ENCODE data around the gene ARMC3.

ARMC3 gene

GRCh38 chr10:22986771-22987542, 59.1 kb downstream of the ARMC3 start:
- no peak for DNase-seq (ENCODE audit: low read depth)
- H3K4me3 ChIP-seq (ENCODE audit: low read depth, low read length) = no peak overlapping the region

- no peak overlapping the region for H3K4me3 ChIP-seq (ENCODE audit: low read depth, low read length)
- no peak for DNase-seq (ENCODE audit: low read depth)
Measured at GRCh38 chr10:22988581-22989360, 60.9 kb downstream of the ARMC3 start.

GRCh38 chr10:22990443-22990842, 62.6 kb downstream of the ARMC3 start:
- H3K4me3 ChIP-seq (ENCODE audit: low read depth, low read length) = no peak overlapping the region
- DNase-seq (ENCODE audit: low read depth) = no peak

GRCh38 chr10:22992075-22992474, 64.2 kb downstream of the ARMC3 start:
- H3K4me3 ChIP-seq (ENCODE audit: low read depth, low read length) = no peak overlapping the region
- DNase-seq (ENCODE audit: low read depth) = no peak

GRCh38 chr10:22992621-22993020, 64.8 kb downstream of the ARMC3 start:
- no peak for DNase-seq (ENCODE audit: low read depth)
- H3K4me3 ChIP-seq (ENCODE audit: low read depth, low read length) = no peak overlapping the region

GRCh38 chr10:22993314-22993713, 65.5 kb downstream of the ARMC3 start:
- H3K4me3 ChIP-seq (ENCODE audit: low read depth, low read length) = no peak overlapping the region
- no peak for DNase-seq (ENCODE audit: low read depth)

GRCh38 chr10:22997096-22997495, 69.2 kb downstream of the ARMC3 start:
- no peak overlapping the region for H3K4me3 ChIP-seq (ENCODE audit: low read depth, low read length)
- DNase-seq (ENCODE audit: low read depth) = peak; percentile 26

- no peak for DNase-seq (ENCODE audit: low read depth)
- no peak overlapping the region for H3K4me3 ChIP-seq (ENCODE audit: low read depth, low read length)
Measured at GRCh38 chr10:22998091-22998490, 70.2 kb downstream of the ARMC3 start.

- DNase-seq (ENCODE audit: low read depth) = no peak
Measured at GRCh38 chr10:22999942-23000341, 72.1 kb downstream of the ARMC3 start.

GRCh38 chr10:23001901-23002516, 74.2 kb downstream of the ARMC3 start:
- no peak for DNase-seq (ENCODE audit: low read depth)
- no peak overlapping the region for H3K4me3 ChIP-seq (ENCODE audit: low read depth, low read length)

More at GRCh38 chr10:22999942-23000341, 72.1 kb downstream of the ARMC3 start:
- no peak overlapping the region for H3K4me3 ChIP-seq (ENCODE audit: low read depth, low read length)

- no peak for DNase-seq (ENCODE audit: low read depth)
- H3K4me3 ChIP-seq (ENCODE audit: low read depth, low read length) = no peak overlapping the region
Measured at GRCh38 chr10:23005150-23005549, 77.3 kb downstream of the ARMC3 start.

GRCh38 chr10:23013581-23014335, 85.9 kb downstream of the ARMC3 start:
- no peak overlapping the region for H3K4me3 ChIP-seq (ENCODE audit: low read depth, low read length)
- DNase-seq (ENCODE audit: low read depth) = no peak

- no peak overlapping the region for H3K4me3 ChIP-seq (ENCODE audit: low read depth, low read length)
- no peak for DNase-seq (ENCODE audit: low read depth)
Measured at GRCh38 chr10:23015021-23015707, 87.3 kb downstream of the ARMC3 start.

- H3K4me3 ChIP-seq (ENCODE audit: low read depth, low read length) = no peak overlapping the region
- no peak for DNase-seq (ENCODE audit: low read depth)
Measured at GRCh38 chr10:23016636-23017035, 88.8 kb downstream of the ARMC3 start.

- no peak overlapping the region for H3K4me3 ChIP-seq (ENCODE audit: low read depth, low read length)
- DNase-seq (ENCODE audit: low read depth) = no peak
Measured at GRCh38 chr10:23019633-23020032, 91.8 kb downstream of the ARMC3 start.

GRCh38 chr10:23021430-23021829, 93.6 kb downstream of the ARMC3 start:
- H3K4me3 ChIP-seq (ENCODE audit: low read depth, low read length) = no peak overlapping the region
- no peak for DNase-seq (ENCODE audit: low read depth)

- no peak overlapping the region for H3K4me3 ChIP-seq (ENCODE audit: low read depth, low read length)
- no peak for DNase-seq (ENCODE audit: low read depth)
Measured at GRCh38 chr10:23024002-23024401, 96.1 kb downstream of the ARMC3 start.

- no peak for DNase-seq (ENCODE audit: low read depth)
- no peak overlapping the region for H3K4me3 ChIP-seq (ENCODE audit: low read depth, low read length)
Measured at GRCh38 chr10:23031318-23031717, 103.5 kb downstream of the ARMC3 start.

- H3K4me3 ChIP-seq (ENCODE audit: low read depth, low read length) = no peak overlapping the region
- no peak for DNase-seq (ENCODE audit: low read depth)
Measured at GRCh38 chr10:23034790-23035189, 106.9 kb downstream of the ARMC3 start.

All from skeletal muscle cell (primary cell).